Transverse colon (tissue), 4 donors: ENCODE measurements around the gene KDF1. TPM values are rescaled to one million over a fixed set of nuclear protein-coding genes. Genes with fewer than 3 reads are reported as not detected.
A peak's percentile ranks its signal among the peaks of the same experiment; 100 is the strongest.

Experiments
- DNase-seq: peaks from one replicate; pipeline ENCODE4 v3.0.0-alpha.2; 2019
- H3K27ac ChIP-seq, 4 donors: fragments of 200-600 bp; sonication (generic); 2 replicates each; pipeline ENCODE4 v1.5.1; 2016 to 2018; ENCODE audit warnings: inconsistent platforms in 4 of 4
- H3K27me3 ChIP-seq: fragments of 200-600 bp; sonication (generic); 2 replicates; pipeline ENCODE4 v1.5.1; 2017; ENCODE audit warnings: inconsistent platforms
- H3K36me3 ChIP-seq, 4 donors: fragments of 200-600 bp; sonication (generic); 2 replicates each; pipeline ENCODE4 v1.5.1; 2017 to 2019; ENCODE audit warnings: inconsistent platforms in 4 of 4
- H3K4me1 ChIP-seq, 4 donors: fragments of 200-600 bp; sonication (generic); 2 replicates each; pipeline ENCODE4 v1.5.1; 2017 to 2020; ENCODE audit warnings: inconsistent platforms in 4 of 4
- H3K4me3 ChIP-seq, 4 donors: fragments of 200-600 bp; sonication (generic); 1 replicate in 1 of 4; 2 replicates in 3 of 4; pipeline versions ENCODE4 v1.5.1 to v1.6.1; 2017 to 2019; ENCODE audit warnings: inconsistent platforms in 4 of 4
- H3K9me3 ChIP-seq, 2 donors: fragments of 200-600 bp; sonication (generic); 2 replicates each; pipeline ENCODE4 v1.5.1; 2017 to 2019; ENCODE audit warnings: inconsistent platforms in 2 of 2
- CTCF ChIP-seq, 5 experiments: fragments of 200-600 bp in 3 of 5; fragments of 450-650 bp in 2 of 5; sonication (generic) in 3 of 5; IDR thresholded peaks; 1 replicate in 2 of 5; 2 replicates in 3 of 5; pipeline ENCODE4 v1.5.1; 2016 to 2017; ENCODE audit warnings: antibody characterized with exemption in 5 of 5, inconsistent platforms in 3 of 5, mild to moderate bottlenecking in 2 of 5, moderate library complexity in 1 of 5
- EP300 ChIP-seq: sonication (generic); formaldehyde crosslinking; IDR thresholded peaks from one replicate; pipeline ENCODE4 v1.6.1; 2017; ENCODE audit warnings: antibody characterized with exemption, low read depth
- POLR2A ChIP-seq: fragments of 450-650 bp; IDR thresholded peaks from one replicate; pipeline ENCODE4 v1.6.1; 2016; ENCODE audit warnings: antibody characterized with exemption, mild to moderate bottlenecking, moderate library complexity
- POLR2AphosphoS5 ChIP-seq, 3 donors: sonication (generic); formaldehyde crosslinking; IDR thresholded peaks; one replicate each; pipeline ENCODE4 v1.6.1; 2016; ENCODE audit warnings: antibody characterized with exemption in 3 of 3
- WGBS, 2 donors: methylation state at CpG; one replicate each; pipeline ENCODE4 v1.1.5; 2018; ENCODE audit warnings: low coverage in 1 of 2; 5-methylcytosine and 5-hydroxymethylcytosine counted together
- in situ Hi-C, 4 donors: fragments of 200-750 bp; cut with MboI; loops; one replicate each; pipeline versions ENCODE4 v1.15.0 to v1.15.1; 2017; ENCODE audit warnings: low sequenced_read_pairs in 3 of 4, low pct_ligation_motif_present in 1 of 4, low pct_unique_long_range_greater_than_20kb in 1 of 4
- intact Hi-C: fragments of 100-400 bp; cut with DNase I; formaldehyde crosslinking; loops from one replicate; pipeline ENCODE4 v1.15.1; 2023; ENCODE audit warnings: low total_unique reads
- total RNA-seq, 4 donors: library from RNA; depleted of rRNA; stranded (reverse); fragments of >200 nt; gene quantifications; one replicate each; pipeline ENCODE4 v1.1.0, GENCODE V29; 2016

KDF1 gene
- total RNA-seq, 4 donors from 2014 or later, result 11.6 to 36.2 (median 29.8) TPM

GRCh38 chr1:26946270-26946669, 14.0 kb downstream of the KDF1 start:
- Histone ChIP-seq H3K27me3 (no peaks in the 10 kb centered on the region), H3K4me1 (peaks cover 3 to 24% (median 13%) of the 10 kb centered on the region in 4 donors), H3K27ac (peak overlapping the region; percentile 53 to 73 (median 55)), H3K4me3 (no peak overlapping the region), H3K9me3 (no peaks in the 10 kb centered on the region), H3K36me3 (peaks cover 0 to 34% (median 12%) of the 10 kb centered on the region in 4 donors)
- in situ Hi-C loops, result no loop called here
- intact Hi-C loops, result no loop called here
- no peak for DNase-seq
- TF ChIP-seq POLR2AphosphoS5 (IDR thresholded peaks at IDR 0.05) (no peak), EP300 (no peak)
- WGBS, 2 donors, result 54% methylated on average over 4 of the region's 4 CpGs; no CpG with 5 or more reads in 1 of the 2 donors

- Histone ChIP-seq H3K27ac (peak overlapping the region; percentile 53 to 73 (median 55)), H3K4me3 (no peak overlapping the region), H3K9me3 (no peaks in the 10 kb centered on the region), H3K27me3 (no peaks in the 10 kb centered on the region), H3K4me1 (peaks cover 3 to 24% (median 13%) of the 10 kb centered on the region in 4 donors), H3K36me3 (peaks cover 0 to 34% (median 14%) of the 10 kb centered on the region in 4 donors)
- in situ Hi-C loops, result no loop called here
- TF ChIP-seq EP300, result no peak
- TF ChIP-seq CTCF (IDR thresholded peaks at IDR 0.05), result peak in 2 of 5 experiments; percentile 34 to 50
- TF ChIP-seq POLR2AphosphoS5 (IDR thresholded peaks at IDR 0.05), result peak in 2 of 3 donors; percentile 66 to 74
- WGBS, 2 donors, result 52 to 53% methylated on average over 7 to 8 of the region's 8 CpGs
- DNase-seq, result peak; percentile 84
- intact Hi-C loops, result no loop called here
Measured at GRCh38 chr1:26945728-26946127, 14.5 kb downstream of the KDF1 start.

DNA sequence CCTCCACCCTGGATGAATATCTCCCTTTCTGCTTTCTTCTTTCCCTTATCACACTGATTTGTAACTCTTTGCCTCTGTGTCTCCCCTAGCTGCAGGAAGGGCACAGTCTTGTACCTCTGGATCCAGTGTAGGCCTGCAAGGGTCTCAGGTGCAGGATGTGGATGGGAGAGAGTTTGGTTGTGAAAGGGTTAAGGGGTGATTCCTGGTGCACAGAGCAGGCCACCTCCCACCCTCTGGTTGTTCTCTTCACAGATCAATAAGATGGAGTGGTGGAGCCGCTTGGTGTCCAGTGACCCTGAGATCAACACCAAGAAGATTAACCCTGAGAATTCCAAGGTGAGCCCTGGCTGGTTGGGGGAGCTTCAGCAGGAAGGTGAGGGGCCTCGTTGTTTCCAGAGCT, 15.1 kb downstream of the KDF1 start:
- 67% methylated on average over 2 of the region's 2 CpGs; no CpG with 5 or more reads in 1 of the 2 donors for WGBS, 2 donors
- Histone ChIP-seq H3K27ac (peak overlapping the region; percentile 1 to 73 (median 55)), H3K36me3 (peaks cover 0 to 34% (median 14%) of the 10 kb centered on the region in 4 donors), H3K9me3 (no peaks in the 10 kb centered on the region), H3K4me3 (no peak overlapping the region), H3K4me1 (peaks cover 3 to 24% (median 13%) of the 10 kb centered on the region in 4 donors), H3K27me3 (no peaks in the 10 kb centered on the region)
- in situ Hi-C loops, result no loop called here
- intact Hi-C loops, result no loop called here
- TF ChIP-seq POLR2AphosphoS5 (IDR thresholded peaks at IDR 0.05), result no peak
- no peak for TF ChIP-seq CTCF (IDR thresholded peaks at IDR 0.05)
- no peak for TF ChIP-seq EP300
- TF ChIP-seq POLR2A, result no peak
- no peak for DNase-seq

GRCh38 chr1:26942656-26943055, 17.6 kb downstream of the KDF1 start:
- no peak overlapping the region for H3K4me3 ChIP-seq
- TF ChIP-seq POLR2A (no peak), POLR2AphosphoS5 (IDR thresholded peaks at IDR 0.05) (no peak), CTCF (IDR thresholded peaks at IDR 0.05) (no peak), EP300 (no peak)
- H3K4me1 ChIP-seq, result peaks cover 3 to 24% (median 13%) of the 10 kb centered on the region in 4 donors
- in situ Hi-C loops (no loop called here), intact Hi-C loops (no loop called here)
- peaks cover 0 to 34% (median 14%) of the 10 kb centered on the region in 4 donors for H3K36me3 ChIP-seq
- DNase-seq, result no peak
- H3K27ac ChIP-seq, result no peak overlapping the region
- no peaks in the 10 kb centered on the region for H3K9me3 ChIP-seq
- H3K27me3 ChIP-seq, result no peaks in the 10 kb centered on the region
- 92 to 95% methylated on average over 10 to 12 of the region's 12 CpGs for WGBS, 2 donors

DNA sequence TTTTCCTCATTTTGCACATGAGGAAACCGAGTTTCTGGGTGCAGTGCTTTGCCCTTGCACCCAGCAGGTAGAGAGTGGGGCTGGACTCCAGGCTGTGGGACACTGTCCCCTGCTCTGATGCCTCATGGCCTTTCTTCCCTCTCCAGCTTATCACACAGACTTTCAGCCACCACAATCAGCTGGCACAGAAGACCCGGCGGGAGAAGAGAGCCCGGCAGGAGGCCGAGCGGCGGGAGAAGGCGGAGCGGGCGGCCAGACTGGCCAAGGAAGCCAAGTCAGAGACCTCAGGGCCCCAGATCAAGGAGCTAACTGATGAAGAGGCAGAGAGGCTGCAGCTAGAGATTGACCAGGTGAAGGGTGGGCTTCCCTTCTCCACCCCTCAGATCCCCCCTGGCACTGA, 19.0 kb downstream of the KDF1 start:
- DNase-seq, result no peak
- WGBS, 2 donors, result 90 to 96% methylated on average over 6 to 10 of the region's 10 CpGs
- intact Hi-C loops (no loop called here), in situ Hi-C loops (no loop called here)
- Histone ChIP-seq H3K4me1 (peaks cover 2 to 16% (median 12%) of the 10 kb centered on the region in 4 donors), H3K4me3 (no peak overlapping the region), H3K27ac (no peak overlapping the region), H3K27me3 (no peaks in the 10 kb centered on the region), H3K36me3 (peaks cover 0 to 34% (median 14%) of the 10 kb centered on the region in 4 donors), H3K9me3 (no peaks in the 10 kb centered on the region)
- no peak for TF ChIP-seq POLR2AphosphoS5 (IDR thresholded peaks at IDR 0.05)
